ENCODE results near the gene CREBBP.

DNA sequence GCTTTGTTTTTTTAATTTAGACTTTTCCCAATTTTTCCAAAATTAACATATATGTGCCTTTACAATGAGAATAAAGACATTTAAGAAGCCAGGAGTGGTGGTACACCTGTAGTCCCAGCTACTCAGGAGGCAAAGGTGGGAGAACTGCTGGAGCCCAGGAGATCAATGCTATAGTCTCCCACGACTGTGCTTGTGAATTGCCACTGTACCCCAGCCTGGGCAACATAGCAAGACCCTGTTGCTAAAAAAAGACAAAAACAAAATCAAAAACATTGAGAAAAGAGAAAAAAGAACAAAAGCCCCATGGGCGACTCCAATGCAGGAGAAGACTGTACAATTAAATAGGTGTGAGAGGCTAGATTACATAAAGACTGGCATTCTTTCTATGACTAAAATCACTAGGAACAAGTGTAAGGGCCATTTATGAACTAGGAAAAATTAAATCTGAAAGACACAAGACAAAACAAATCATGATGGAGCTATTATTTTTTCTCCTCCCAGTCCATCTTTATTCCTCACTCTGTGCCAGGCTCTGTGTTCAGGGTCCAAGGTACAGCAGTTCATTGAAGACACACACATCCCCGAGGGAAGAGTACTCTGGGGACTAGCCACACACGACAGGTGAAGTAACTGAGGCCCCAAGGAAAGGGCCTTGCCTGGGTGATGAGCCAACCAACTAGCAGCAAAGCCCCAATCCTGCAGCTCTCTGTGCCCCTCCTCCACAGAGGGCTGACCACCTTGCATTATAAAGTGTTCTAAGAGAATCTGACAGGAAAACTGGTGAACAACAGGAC lies 79.8 kb downstream of the CREBBP start:
- TF ChIP-seq EGR1 (IDR thresholded peaks at IDR 0.05) (no peak), TEAD4 (IDR thresholded peaks at IDR 0.05) (no peak), NFIC (IDR thresholded peaks at IDR 0.05) (no peak), TAF1 (IDR thresholded peaks at IDR 0.05; ENCODE audit: low read depth) (no peak), RAD21 (IDR thresholded peaks at IDR 0.05; ENCODE audit: low read depth) (no peak)
- TF ChIP-seq, protein P1, sequence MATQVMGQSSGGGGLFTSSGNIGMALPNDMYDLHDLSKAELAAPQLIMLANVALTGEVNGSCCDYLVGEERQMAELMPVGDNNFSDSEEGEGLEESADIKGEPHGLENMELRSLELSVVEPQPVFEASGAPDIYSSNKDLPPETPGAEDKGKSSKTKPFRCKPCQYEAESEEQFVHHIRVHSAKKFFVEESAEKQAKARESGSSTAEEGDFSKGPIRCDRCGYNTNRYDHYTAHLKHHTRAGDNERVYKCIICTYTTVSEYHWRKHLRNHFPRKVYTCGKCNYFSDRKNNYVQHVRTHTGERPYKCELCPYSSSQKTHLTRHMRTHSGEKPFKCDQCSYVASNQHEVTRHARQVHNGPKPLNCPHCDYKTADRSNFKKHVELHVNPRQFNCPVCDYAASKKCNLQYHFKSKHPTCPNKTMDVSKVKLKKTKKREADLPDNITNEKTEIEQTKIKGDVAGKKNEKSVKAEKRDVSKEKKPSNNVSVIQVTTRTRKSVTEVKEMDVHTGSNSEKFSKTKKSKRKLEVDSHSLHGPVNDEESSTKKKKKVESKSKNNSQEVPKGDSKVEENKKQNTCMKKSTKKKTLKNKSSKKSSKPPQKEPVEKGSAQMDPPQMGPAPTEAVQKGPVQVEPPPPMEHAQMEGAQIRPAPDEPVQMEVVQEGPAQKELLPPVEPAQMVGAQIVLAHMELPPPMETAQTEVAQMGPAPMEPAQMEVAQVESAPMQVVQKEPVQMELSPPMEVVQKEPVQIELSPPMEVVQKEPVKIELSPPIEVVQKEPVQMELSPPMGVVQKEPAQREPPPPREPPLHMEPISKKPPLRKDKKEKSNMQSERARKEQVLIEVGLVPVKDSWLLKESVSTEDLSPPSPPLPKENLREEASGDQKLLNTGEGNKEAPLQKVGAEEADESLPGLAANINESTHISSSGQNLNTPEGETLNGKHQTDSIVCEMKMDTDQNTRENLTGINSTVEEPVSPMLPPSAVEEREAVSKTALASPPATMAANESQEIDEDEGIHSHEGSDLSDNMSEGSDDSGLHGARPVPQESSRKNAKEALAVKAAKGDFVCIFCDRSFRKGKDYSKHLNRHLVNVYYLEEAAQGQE (IDR thresholded peaks at IDR 0.05; ENCODE audit: low read depth) = no peak

Data from Ishikawa (cell line).